ENCODE data around the gene MCCC1.
"Not testable (repeated sequence)": the region's sequence is repeated elsewhere in the genome, so short reads cannot be mapped to it uniquely, and the experiment has no call there.

MCCC1 gene

DNA sequence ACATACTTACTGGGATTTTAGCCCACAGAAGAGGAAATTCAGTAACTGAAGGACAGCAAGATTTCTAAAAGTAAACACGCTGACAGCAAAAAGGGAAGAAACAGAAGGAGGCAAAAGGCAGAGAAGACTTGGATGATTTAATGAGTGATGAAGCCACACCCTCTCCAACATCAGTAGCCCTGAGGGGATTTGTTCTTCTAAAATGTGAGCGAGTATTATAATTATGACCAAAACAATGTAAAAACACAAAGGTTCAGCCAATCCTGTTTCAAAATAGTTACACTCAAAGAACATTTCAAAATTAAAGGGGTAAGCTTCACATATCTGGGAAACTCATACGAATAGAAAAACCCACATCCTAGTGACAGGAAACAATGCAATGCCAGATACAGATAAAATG is 25.0 kb downstream of the MCCC1 start:
- H3K9ac ChIP-seq (ENCODE audit: insufficient read length), result no peak overlapping the region
- H3K36me3 ChIP-seq (ENCODE audit: insufficient read depth, low read length), result peaks cover 54% of the 10 kb centered on the region
- H3K9me3 ChIP-seq (ENCODE audit: low read depth, low read length), result peaks cover 20% of the 10 kb centered on the region
- no peak for TF ChIP-seq POLR2AphosphoS5 (IDR thresholded peaks at IDR 0.05; ENCODE audit: borderline replicate concordance, low read depth, low read length)
- no peak for TF ChIP-seq EZH2 (IDR thresholded peaks at IDR 0.05)
- TF ChIP-seq FOXP2 (optimal IDR thresholded peaks at IDR 0.05; ENCODE audit: control extremely low read depth, extremely low read length, insufficient read depth), result no peak
- H3K4me3 ChIP-seq, result no peak overlapping the region
- DNase-seq (ENCODE audit: low read depth, low spot score), result peak; percentile 44
- H3K27ac ChIP-seq, result 0 out of 2 replicates have a peak overlapping the region, but pooled peaks have one; percentile 8

DNA sequence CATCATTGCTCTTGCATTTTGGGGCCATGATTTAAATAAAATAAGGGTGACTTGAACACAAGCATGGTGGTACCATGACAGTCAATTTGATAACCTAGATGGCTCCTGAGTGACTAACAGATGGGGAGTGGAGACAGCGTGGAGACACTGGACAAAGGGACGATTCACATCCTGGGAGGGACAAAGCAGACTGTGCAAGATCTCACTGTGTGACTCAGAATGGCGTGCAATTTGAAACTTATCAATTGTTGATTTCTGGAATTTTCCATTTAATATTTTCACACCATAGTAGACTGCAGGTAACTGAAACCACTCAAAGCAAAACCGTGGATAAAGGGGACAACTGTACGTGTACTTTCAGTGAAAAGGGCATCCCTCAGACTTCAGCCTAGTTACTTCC is 25.5 kb downstream of the MCCC1 start:
- H3K27ac ChIP-seq, result 0 out of 2 replicates have a peak overlapping the region, but pooled peaks have one; percentile 8
- no peak for TF ChIP-seq FOXP2 (optimal IDR thresholded peaks at IDR 0.05; ENCODE audit: control extremely low read depth, extremely low read length, insufficient read depth)
- no peak for TF ChIP-seq EZH2 (IDR thresholded peaks at IDR 0.05)
- no peak for TF ChIP-seq POLR2AphosphoS5 (IDR thresholded peaks at IDR 0.05; ENCODE audit: borderline replicate concordance, low read depth, low read length)
- DNase-seq (ENCODE audit: low read depth, low spot score), result no peak
- H3K4me3 ChIP-seq, result no peak overlapping the region
- peaks cover 19% of the 10 kb centered on the region for H3K9me3 ChIP-seq (ENCODE audit: low read depth, low read length)
- peaks cover 50% of the 10 kb centered on the region for H3K36me3 ChIP-seq (ENCODE audit: insufficient read depth, low read length)
- no peak overlapping the region for H3K9ac ChIP-seq (ENCODE audit: insufficient read length)

- peaks cover 47% of the 10 kb centered on the region for H3K36me3 ChIP-seq (ENCODE audit: insufficient read depth, low read length)
- DNase-seq (ENCODE audit: low read depth, low spot score), result no peak
- TF ChIP-seq FOXP2 (optimal IDR thresholded peaks at IDR 0.05; ENCODE audit: control extremely low read depth, extremely low read length, insufficient read depth) (no peak), POLR2AphosphoS5 (IDR thresholded peaks at IDR 0.05; ENCODE audit: borderline replicate concordance, low read depth, low read length) (no peak), EZH2 (IDR thresholded peaks at IDR 0.05) (no peak)
Measured at GRCh38 chr3:183070892-183071291, 28.4 kb downstream of the MCCC1 start.

GRCh38 chr3:183069086-183069485 is 30.2 kb downstream of the MCCC1 start:
- TF ChIP-seq POLR2AphosphoS5 (IDR thresholded peaks at IDR 0.05; ENCODE audit: borderline replicate concordance, low read depth, low read length) (no peak; the same call in 1 of the 2 replicates), FOXP2 (optimal IDR thresholded peaks at IDR 0.05; ENCODE audit: control extremely low read depth, extremely low read length, insufficient read depth) (no peak), EZH2 (IDR thresholded peaks at IDR 0.05) (no peak)

More at GRCh38 chr3:183070892-183071291, 28.4 kb downstream of the MCCC1 start:
- Histone ChIP-seq H3K4me3 (no peak overlapping the region), H3K27ac (peak overlapping the region; percentile 22; the same call in 1 of the 2 replicates), H3K9me3 (ENCODE audit: low read depth, low read length) (0 out of 2 replicates have a peak, but pooled peaks cover 2% of the 10 kb centered on the region), H3K9ac (ENCODE audit: insufficient read length) (no peak overlapping the region)

DNA sequence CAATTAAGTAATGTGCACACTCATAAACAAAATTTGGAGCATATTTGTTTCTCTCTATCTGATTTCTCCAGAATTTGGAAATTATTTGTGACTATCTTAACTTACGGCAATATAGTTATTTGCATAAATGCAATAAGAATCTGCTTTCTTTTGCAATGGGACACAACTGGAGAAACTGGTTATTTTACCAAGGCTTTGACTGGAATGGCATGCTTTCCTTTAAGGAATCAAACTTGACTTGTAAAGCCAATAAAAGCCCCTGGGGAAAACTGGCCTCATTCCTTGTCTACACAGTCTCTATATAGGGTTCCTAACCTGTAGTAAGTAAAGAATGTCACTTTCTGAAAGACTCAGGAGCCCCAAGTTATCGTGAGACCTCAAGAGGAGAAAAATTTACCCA is 32.4 kb downstream of the MCCC1 start:
- H3K36me3 ChIP-seq (ENCODE audit: insufficient read depth, low read length), result peaks cover 53% of the 10 kb centered on the region
- DNase-seq (ENCODE audit: low read depth, low spot score); H3K4me3 ChIP-seq; H3K9ac ChIP-seq (ENCODE audit: insufficient read length); H3K27ac ChIP-seq; H3K9me3 ChIP-seq (ENCODE audit: low read depth, low read length): not testable (repeated sequence)

More at GRCh38 chr3:183069086-183069485, 30.2 kb downstream of the MCCC1 start:
- Histone ChIP-seq H3K9me3 (ENCODE audit: low read depth, low read length) (no peaks in the 10 kb centered on the region), H3K36me3 (ENCODE audit: insufficient read depth, low read length) (peaks cover 53% of the 10 kb centered on the region), H3K27ac (peak overlapping the region; percentile 92), H3K9ac (ENCODE audit: insufficient read length) (peak overlapping the region; percentile 56), H3K4me3 (peak overlapping the region; percentile 32)
- peak; percentile 95 for DNase-seq (ENCODE audit: low read depth, low spot score)

GRCh38 chr3:183064475-183064874 is 34.8 kb downstream of the MCCC1 start:
- no peak overlapping the region for H3K9ac ChIP-seq (ENCODE audit: insufficient read length)
- no peak overlapping the region for H3K4me3 ChIP-seq
- H3K27ac ChIP-seq, result no peak overlapping the region
- H3K36me3 ChIP-seq (ENCODE audit: insufficient read depth, low read length), result peaks cover 38% of the 10 kb centered on the region
- TF ChIP-seq POLR2AphosphoS5 (IDR thresholded peaks at IDR 0.05; ENCODE audit: borderline replicate concordance, low read depth, low read length) (no peak), FOXP2 (optimal IDR thresholded peaks at IDR 0.05; ENCODE audit: control extremely low read depth, extremely low read length, insufficient read depth) (no peak), EZH2 (IDR thresholded peaks at IDR 0.05) (no peak)
- DNase-seq (ENCODE audit: low read depth, low spot score), result no peak
- no peaks in the 10 kb centered on the region for H3K9me3 ChIP-seq (ENCODE audit: low read depth, low read length)

DNA sequence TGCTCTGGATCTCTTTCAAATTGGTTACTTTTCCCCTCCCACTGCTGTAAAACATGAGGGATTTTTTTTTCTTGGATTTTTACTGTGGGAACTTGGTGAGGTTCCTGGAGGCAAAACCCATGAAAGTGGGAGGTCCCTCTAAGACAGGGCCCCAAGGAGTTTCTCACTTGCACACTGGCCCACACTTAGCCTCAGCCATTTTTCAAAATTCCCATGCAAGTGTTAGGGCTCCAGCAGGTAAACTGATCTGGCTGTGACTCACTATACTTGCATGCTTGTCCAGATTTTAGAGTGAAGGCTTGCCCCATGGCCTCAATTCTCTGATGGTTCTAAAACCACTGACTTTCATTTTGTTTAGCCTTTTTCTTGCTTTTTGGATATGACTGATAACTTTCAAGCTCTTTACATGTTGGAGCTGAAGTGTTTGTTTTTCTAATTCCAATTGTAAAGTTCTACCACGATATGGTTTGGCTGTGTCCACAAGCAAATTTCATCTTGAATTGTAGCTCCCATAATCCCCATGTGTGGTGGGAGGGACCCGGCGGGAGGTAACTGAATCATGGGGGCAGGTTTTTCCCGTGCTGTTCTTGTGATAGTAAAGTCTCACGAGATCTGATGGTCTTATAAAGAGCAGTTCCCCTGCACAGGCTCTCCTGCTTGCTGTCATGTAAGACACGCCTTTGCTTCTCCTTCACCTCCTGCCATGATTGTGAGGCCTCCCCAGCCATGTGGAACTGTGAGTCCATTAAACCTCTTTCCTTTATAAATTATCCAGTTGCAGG is 37.7 kb downstream of the MCCC1 start:
- TF ChIP-seq FOXP2 (optimal IDR thresholded peaks at IDR 0.05; ENCODE audit: control extremely low read depth, extremely low read length, insufficient read depth), result no peak
- TF ChIP-seq EZH2 (IDR thresholded peaks at IDR 0.05), result no peak
- TF ChIP-seq POLR2AphosphoS5 (IDR thresholded peaks at IDR 0.05; ENCODE audit: borderline replicate concordance, low read depth, low read length), result no peak
- Histone ChIP-seq H3K27ac (no peak overlapping the region), H3K4me3 (no peak overlapping the region), H3K9me3 (ENCODE audit: low read depth, low read length) (no peaks in the 10 kb centered on the region), H3K9ac (ENCODE audit: insufficient read length) (no peak overlapping the region), H3K36me3 (ENCODE audit: insufficient read depth, low read length) (peaks cover 16% of the 10 kb centered on the region)
- no peak for DNase-seq (ENCODE audit: low read depth, low spot score)

DNA sequence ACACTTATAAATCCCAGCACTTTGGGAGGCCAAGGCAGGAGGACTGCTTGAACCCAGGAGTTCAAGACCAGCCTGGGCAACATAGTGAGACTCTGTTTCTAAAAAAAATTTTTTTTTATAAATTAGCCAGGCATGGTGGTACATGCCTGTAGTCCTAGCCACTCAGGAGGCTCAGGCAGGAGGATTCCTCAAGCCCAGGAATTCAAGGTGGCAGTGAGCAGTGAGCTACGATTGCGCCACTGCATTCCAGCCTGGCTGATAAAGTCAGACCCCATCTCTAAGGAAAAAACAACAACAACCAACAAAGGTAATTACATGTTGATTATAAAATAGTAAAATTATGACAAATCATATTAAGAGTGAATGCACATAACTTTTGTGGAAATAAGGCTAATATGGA is 40.9 kb downstream of the MCCC1 start:
- no peak overlapping the region for H3K4me3 ChIP-seq
- DNase-seq (ENCODE audit: low read depth, low spot score), result no peak
- H3K36me3 ChIP-seq (ENCODE audit: insufficient read depth, low read length), result peaks cover 14% of the 10 kb centered on the region; the same call in 1 of the 2 replicates
- no peaks in the 10 kb centered on the region for H3K9me3 ChIP-seq (ENCODE audit: low read depth, low read length)
- TF ChIP-seq EZH2 (IDR thresholded peaks at IDR 0.05) (no peak), POLR2AphosphoS5 (IDR thresholded peaks at IDR 0.05; ENCODE audit: borderline replicate concordance, low read depth, low read length) (no peak), FOXP2 (optimal IDR thresholded peaks at IDR 0.05; ENCODE audit: control extremely low read depth, extremely low read length, insufficient read depth) (no peak)
- no peak overlapping the region for H3K27ac ChIP-seq
- H3K9ac ChIP-seq (ENCODE audit: insufficient read length), result no peak overlapping the region

Measured in SK-N-MC (cell line).